A673 (cell line): Measurements from ENCODE around the gene IGF2BP1.

Experiments used
- CTCF ChIP-seq: fragments of 300-800, 200-600 bp; sonication (generic); conservative IDR thresholded peaks from 2 replicates; pipeline ENCODE4 v1.5.1; 2017; ENCODE audit warnings: low read depth, mild to moderate bottlenecking, antibody characterized with exemption, low read length, moderate library complexity, mixed read lengths
- EZH2 ChIP-seq: fragments of 200-600 bp; sonication (generic); IDR thresholded peaks from 2 replicates; pipeline ENCODE4 v1.6.1; 2017; ENCODE audit warnings: borderline replicate concordance, low read depth, mild to moderate bottlenecking, mixed read lengths, antibody characterized with exemption, low read length; ENCODE audit not compliant: poor library complexity, severe bottlenecking

DNA sequence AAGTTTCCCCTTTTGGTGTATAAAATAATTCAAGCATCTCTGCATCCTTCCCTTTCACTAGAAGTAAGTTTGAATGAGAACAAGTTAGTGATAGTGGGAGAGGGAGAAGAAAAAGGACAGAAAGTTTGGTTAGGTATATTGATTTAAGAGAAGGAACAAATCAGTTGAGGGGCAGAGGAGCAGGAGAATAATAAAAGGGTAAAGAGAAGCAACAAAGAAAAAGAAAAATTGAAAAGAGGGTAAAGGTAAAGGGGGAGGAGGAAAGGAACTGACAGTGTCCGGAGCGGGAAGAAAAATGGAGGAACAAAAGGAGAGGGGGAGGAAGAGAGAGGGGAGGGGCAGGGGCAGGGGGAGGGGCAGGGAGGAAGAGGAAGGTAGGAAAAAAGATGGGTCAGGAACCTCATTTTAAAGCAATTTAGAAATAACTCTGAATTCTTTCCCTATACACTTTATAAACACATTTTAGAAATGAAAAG lies 6.3 kb upstream of the IGF2BP1 start:
- TF ChIP-seq CTCF (no peak), EZH2 (no peak)
